SKM-1 treated with dmso at 0.1 percent for 144 hours (cell line): ENCODE measurements around the gene LCN9.
"Not testable (repeated sequence)": the region's sequence is repeated elsewhere in the genome, so short reads cannot be mapped to it uniquely, and the experiment has no call there.

Experiments used
- DNase-seq: peaks from one replicate; lab custom pipeline; 2025; ENCODE audit not compliant: unreplicated experiment; lab: John Stamatoyannopoulos, UW

The LCN9 gene

DNA sequence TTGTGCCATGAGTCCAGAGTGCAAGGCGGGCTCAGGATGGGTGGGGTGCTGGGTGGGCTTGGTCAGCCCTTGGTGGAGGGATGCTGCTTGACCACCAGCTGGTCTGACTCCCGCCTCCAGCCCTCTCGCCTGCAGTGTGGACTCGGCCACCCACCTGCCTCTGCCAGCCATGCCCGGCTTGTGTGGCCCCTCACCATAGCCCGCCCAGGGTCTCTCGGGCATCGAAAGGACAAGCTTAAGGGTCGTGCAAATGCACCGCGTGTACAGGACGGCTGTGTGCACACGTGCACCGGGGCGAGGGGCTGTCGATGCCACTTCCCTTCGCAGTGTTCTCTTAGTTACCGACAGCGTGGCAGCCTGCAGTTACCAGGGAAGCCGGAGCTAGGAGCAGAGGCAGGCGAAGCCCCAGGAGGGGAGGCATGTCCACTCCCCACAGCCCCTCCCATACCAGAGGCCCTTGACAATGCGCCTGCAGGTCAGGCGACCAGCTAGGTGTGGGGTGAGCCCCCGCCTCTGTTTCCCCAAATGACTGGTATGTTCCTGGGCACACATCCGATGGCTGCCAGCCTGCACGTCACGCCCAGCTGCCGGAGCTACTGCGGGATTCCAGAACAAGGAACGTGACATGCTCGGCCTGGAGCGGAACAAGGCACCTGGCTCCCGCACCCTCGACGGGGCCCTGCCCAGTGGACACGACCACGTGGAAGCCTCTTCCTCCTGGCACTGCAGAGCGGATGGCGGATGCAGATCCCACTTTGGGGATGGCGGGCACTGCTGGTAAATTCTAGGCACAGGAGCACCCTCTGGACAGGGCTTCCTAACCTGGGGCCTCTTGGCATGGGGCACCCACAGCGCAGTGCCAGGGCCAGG lies 7.8 kb downstream of the LCN9 start:
- DNase-seq: no peak

DNA sequence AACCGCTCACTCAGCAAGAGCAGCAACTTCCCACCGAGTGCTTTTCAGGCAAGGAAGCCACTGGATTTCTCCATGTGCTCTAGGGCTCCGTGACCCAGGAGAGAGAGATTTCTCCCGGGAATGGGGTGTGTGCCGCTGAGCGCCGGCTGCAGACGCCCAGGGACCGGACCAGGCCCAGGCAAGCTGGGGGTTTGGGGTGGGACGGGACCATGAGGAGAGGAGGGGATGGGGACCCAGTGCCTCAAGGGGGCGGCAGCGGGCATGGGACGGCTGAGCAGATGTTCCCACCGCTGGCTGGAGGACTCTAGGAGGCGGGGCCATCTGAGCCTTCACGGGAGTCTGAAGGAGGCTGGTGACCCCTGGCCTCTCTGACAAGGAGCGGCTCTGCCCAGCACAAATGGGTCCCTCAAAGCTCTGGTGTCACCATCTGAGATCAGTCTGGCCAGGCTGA lies 8.5 kb downstream of the LCN9 start:
- DNase-seq: no peak

DNA sequence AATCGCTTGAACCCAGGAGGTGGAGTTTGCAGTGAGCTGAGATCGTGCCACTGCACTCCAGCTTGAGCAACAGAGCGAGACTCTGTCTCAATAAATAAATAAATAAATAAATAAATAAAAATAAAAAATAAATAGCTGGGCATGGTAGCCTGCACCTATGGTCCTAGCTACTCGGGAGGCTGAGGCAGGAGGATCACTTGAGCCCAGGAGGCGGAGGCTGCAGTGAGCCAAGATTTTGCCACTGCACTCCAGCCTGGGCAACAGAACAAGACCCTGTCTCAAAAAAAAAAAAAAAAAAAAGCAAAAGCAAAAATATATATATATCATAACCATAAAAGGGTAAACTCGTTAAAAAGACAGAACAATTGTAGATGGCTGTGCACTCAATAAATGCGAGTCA lies 9.7 kb downstream of the LCN9 start:
- DNase-seq: not testable (repeated sequence)

DNA sequence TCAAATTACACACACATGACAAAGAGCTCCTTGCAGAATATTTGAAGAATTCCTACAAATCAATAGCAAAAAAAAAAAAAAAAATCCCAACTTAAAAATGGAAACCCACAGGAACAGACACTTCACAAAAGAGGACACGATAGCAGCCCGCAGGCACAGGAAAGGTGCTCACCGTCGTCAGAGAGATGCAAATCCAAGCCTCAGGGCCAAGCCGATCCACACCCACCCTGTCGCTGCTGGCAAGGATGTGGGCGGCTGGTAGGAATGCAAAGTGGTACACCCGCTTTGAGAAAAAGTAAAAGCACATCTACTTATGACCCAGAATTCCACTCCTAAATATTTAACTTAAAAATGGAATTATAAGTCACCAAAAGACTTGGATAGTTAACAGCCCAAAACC lies 10.8 kb downstream of the LCN9 start:
- no peak for DNase-seq

DNA sequence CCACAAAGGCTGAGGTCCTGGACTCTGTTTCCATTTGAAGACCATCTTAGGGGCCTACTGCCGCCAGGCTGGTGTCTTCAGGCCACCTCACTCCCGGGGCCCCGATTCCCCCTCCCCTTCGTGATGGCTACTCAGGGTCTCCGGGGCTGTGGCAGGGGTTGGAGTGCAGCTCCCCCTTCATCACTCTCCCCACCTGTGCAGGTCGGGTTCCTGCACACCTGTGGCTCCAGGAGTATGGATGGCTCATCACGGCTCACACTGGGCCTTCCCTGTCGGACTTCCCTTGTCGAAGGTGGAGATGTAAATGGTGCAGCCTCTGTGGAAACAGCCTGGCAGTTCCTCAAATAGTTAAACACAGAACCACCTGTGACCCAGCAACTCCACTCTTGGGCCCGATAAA lies 11.9 kb downstream of the LCN9 start:
- no peak for DNase-seq

DNA sequence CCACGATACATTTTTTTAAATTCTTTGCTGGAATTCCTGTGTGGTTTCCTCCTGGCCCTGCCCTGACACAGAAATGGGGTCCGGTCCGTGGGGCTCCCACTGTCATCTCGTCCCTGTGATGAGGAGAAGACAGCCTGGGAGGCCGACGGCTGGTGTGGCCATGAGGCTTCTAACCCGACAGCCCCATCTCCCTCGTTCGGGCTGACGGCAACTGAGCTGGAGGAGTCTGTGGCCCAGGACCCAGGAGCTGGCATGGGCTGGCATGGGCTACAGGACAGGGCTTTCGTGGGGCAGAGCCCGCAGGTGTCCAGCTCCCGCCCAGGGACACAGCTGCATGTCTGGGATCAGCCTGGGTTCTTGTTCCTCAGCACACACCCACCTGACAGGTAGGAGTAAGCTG lies 13.8 kb downstream of the LCN9 start:
- no peak for DNase-seq

DNA sequence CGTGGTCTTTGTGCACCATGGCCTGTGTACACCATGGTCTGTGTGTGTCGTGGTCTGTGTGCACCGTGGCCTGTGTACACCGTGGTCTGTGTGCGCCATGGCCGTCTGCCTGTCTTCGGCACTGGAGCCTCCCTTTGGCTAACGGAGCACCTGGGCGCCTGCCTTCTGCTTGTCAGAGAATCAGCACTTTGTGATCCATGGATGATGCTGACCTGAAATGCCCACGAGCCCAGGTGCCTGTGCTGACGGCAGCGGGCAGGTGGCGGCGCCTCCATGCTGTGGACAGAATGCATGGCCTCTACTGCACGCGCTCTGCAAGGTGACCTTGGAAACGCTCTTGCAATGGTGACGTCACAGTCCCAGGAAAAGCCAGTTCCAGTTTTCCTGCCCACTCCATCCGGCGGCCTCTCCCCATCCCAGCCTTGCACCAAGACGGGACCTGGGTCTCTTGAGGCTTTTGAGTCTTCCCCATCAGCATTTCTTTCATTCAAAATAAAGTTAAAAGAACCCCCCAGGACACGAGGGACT lies 14.6 kb downstream of the LCN9 start:
- no peak for DNase-seq

DNA sequence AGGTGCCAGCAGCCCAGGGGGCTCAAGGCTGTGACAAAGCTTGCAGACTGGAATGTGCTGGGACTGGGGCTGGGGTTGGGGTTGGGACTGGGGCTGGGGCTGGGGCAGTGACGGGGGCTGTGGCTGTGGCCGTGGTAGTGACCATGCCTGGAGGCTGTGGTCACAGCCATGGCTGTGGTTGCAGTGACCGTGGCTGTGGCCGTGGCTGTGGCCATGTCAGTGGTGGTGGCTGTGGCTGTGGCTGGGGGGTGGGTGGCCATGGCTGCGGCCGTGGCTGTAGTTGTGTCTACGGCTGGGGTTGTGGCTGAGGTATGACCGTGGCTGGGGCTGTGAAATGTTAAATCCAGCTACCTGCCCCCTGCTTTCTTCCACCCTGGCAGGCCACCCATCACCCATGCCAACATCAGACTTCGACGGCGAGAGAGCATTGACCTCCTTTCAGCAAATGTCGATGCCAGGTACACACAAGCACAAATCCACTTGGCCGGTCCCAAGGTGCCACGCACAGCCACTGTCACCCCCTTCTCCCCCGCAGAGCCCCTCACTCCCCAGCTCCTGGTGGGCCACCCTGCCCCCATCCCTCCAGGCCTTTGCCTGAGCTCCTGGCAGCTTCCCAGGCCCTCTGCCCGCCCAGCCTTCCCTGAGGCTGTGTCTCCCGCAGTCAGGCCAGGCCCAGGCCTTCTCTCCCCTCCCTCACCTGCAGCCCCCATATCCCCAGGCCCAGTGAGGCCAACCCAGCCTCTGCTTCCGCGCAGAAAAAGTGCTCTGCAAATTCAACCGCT lies 15.3 kb downstream of the LCN9 start:
- no peak for DNase-seq

DNA sequence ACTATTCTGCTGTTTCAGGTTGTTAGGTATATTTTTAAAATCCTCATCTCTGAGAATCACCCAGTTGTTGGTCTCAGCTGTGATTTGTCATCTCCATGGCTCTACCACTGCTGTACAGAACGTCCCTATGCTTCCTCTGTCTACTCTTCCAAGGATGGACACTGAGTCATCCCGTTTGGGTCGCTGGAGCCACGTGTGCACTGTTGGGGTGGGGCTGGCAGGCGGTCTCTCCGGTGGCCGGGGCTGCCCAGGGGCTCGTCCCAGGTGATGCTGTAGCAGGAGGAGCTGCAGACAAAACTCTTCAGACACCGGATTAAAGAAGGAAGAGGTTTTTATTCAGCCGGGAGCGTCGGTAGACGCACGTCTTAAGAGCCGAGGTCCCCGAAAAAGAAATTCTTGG lies 16.9 kb downstream of the LCN9 start:
- no peak for DNase-seq

DNA sequence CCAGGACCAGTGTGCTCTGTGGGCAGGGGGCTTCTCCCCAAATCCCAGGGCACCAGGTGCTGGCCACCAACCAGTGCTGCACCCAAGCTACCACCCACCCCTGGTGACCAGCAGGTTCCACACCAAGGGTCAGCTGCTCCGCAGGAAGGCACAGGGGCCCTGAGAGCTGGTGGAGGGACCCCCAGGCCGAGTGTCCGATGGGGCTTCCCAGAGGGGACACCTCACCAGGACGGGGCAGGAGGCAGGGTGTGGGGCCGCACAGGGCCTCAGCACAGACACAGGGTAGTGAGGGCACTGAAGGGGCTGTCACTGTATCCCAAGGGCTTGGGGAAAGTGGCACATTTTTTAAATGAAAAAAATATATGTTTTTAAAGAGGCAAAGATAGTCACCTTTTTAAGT lies 18.1 kb downstream of the LCN9 start:
- DNase-seq: no peak

DNA sequence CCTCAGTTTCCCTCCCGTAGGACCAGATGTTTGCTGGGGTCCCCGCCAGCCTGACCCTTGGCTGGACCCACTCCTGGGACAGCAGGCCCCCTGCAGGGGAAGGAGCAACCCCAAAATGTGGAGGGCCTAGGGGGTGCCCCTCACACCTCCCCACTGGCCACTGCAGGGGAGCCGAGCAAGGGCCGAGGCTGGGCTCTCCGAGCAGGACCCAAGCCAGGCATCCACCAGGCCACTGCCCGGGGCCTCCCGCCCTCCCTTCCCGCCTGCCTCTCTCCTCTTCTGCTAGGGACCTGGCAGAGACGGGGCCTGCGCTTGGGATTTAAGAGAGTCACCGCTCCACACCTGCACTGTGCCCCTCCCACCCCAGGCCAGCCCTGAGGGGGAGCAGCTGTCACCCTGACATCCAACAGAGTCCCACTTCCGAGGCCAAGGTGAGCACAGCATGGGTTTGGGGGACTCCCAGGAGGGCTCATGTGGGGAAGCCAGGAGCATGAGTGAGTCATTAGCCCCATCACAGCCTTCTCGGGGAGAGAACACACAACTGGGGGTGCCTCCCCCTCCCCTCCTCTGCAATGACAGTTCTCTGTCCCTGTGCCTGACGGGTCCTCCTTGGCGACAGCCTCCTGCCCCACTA lies 20.4 kb downstream of the LCN9 start:
- no peak for DNase-seq

DNA sequence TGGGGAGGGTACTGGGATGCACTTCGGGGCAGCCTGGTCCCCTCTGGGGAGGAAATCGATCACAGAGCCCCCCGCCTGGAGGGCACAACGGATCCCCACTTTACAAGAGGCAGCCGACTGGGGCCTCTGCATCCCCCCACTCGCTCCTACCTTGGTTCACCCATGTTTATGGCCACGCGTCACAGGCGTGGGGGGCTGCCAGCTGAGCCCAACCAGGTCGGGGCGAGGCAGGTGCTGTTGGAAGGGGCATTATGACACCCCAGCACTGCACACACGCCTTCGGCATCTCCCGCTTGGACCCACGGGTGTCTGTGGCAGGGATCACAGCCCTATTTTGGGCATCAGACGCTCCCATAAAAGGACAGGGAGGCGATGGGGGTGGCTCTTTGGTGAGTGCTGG lies 21.6 kb downstream of the LCN9 start:
- no peak for DNase-seq

DNA sequence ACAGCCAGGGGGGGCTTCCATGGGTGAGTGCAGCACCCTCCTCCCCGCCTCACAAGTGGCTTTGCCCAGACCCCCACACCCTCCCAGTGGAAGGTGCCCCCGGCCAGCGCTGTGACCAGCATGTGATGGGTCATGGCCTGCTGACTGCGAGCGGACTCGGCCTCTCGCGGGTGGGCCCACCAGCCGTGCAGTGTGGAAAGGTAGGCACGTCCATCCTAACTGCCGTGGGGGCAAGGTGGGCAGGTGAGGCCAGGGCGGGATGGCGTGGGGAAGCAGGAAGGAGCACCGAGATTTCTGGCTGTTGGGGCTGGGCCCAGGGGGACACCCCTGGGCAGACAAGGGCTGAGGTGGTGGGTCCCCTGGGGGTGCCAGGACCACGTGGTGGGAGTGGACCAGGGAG lies 24.1 kb downstream of the LCN9 start:
- DNase-seq: no peak

DNA sequence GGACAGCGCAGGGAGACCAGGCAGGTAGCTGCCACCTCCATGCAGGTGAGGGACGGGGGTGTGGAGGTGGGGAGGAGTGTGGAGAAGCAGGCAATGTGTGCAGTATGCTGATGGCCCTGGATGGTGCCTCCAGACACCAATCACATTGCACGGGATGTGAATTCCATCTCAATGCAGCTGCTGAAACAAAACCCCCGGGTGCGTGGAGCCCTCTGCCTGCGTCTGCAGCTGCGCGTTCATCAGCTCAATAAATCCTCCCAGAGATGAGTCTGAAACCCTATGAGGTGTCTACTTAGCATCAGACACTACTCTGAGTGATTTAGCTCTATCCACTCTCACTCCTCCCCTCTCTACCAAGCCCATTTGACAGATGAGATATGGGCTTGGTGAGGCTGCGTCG lies 25.9 kb downstream of the LCN9 start:
- DNase-seq: no peak

DNA sequence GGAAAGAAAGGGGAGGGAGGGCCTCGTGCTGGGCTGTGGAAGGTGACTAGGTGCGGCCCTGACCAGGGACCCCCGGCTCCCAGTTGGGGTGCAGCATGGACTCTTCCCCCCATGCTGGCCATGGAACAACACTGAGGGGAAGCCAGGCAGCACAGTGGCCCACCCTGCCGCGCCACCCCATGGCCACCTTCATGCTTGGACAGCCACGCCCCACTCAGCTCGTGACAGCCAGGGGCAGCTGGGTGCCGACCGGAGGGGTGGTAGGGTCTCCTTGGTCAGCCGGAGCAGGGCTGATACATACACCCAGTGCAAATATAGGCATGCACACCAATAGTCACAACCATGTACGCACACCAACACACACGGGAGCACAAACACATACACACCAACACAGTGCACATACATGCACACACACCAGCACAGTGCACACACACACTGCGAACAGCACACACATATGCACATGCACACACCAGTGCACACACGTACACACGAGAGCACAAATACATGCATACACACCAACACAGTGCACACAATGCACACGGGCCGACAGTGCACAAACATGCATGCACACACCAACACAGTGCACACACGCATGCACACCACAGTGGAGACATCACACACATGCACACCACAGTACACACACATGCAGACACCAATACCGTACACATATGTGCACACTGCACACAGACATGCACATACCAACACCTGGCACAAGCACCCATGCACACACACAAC lies 27.9 kb downstream of the LCN9 start:
- no peak for DNase-seq

DNA sequence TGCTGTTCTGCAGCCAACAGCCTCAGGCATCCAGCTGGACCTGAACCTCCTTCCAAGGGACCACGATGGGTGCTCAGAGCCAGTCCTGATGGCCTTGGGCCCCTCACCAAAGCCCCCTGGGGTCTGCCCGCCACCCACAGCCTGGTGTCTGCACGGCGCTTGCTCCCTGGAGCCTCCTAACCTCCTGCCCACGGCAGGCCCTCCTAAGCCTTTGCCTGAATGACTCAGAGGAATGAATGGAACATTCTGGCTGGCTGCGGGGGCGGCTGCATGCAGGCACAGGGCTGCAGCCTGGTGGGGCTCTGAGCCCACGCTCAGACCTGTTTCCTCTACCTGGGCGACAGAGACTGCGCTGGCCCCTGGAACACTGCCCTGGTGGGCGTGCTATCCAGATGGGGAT lies 29.3 kb downstream of the LCN9 start:
- no peak for DNase-seq

DNA sequence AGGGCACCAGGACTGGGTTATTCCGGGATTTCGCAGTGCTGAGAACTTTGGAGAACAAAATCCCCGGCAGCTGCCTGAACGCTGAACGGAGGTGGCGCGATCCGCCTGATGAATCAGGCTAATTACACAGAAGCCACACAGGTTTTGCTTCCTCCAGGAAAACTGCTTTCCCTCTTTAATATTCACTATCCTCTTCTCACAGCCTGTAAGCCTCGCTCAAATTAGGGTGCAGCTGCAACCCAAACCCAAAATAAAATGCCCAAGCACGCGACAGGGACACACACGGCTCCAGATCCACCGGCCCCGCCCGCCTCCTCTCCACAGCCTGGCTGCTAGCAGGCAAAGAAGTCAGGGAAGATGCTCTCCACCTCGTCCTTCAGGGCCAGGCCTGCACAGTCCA lies 30.2 kb downstream of the LCN9 start:
- no peak for DNase-seq

DNA sequence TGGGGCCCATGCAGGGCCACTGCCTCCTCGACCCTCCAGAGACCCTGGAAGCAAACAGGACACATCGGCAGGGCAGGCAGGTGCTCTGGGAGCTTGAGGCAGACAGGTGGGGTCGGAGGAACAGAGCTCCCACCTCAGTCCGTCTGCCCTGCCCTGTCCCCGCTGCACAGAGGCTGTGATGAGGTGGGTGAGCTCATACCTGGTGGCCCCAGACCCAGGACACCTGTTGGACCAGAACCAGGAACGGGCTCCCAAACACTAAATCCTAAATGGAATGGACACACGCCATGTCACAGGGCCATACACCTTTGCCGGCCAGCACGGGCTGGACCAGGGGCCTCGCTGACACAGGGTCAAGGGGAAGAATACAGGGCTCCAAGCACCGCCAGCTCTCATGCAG lies 30.7 kb downstream of the LCN9 start:
- DNase-seq: no peak

DNA sequence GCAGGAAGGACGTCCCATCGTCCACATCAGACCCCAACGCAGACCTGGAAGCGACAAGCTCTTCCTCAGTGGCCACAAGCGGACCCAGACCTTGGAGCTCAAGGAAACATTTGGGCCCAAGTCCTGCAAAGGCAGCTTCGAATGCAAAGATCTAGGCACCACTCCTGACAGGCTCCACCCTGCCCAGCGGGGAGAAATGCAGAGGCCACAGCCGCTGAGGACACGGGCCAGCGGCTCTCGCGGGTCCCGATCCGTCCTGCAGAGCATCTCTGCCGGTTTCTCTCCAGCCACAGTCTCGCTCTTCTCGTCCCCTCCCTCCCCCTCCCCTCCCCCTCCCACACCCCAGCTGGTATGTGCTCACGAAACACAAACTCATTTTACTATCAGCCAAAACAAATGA lies 31.3 kb downstream of the LCN9 start:
- no peak for DNase-seq

DNA sequence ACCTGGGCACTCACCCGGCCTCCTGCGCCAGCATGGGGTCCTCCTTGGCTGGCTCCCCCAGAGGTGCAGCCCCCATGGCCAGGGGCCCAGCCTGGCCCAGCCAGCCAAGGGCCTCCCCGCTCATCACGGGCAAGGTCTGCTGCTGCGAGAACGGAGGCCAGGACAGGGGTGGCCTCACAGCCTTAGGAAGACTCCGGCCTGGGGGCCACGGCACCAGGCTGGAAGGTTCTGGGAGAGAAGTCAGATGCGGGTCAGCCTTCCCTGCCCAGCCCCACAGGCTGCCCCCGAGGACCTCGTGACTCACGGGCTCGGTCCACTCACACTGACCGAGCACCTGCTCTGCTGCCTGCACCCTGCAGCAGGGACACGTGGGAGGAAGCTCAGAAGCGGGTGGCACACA lies 31.9 kb downstream of the LCN9 start:
- DNase-seq: no peak

DNA sequence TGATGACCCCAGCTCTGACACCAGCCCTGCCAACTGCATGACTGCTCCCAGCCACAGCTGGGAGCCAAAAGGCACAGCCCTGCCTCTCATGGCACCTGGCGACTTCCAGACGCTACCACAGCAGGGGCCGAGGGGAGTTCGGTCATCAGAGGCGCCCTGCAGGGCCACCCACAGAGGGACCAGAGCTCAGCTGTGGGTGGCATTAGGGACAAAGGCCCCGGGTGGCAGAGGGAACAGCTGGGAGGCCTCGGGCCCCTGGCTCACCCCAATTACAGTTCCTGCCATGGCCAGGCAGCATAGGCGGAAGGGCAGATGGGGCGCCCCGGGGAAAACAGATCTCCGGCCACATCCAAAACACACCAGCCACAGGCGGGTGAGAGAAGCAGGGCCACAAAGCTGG lies 32.5 kb downstream of the LCN9 start:
- no peak for DNase-seq
